Spleen (tissue), 7 donors: ENCODE measurements around the gene NTF4.

Experiments used
- CTCF ChIP-seq, 11 experiments: fragments of 200-600 bp in 7 of 11; fragments of 450-650 bp in 4 of 11; sonication (generic) in 4 of 11; IDR thresholded peaks in 8 of 11; conservative IDR thresholded peaks in 3 of 11; 1 replicate in 7 of 11; 2 replicates in 4 of 11; pipeline versions ENCODE4 v1.4.0 to v1.8.0; 2016 to 2021; ENCODE audit warnings: antibody characterized with exemption in 11 of 11, inconsistent platforms in 4 of 11, mild to moderate bottlenecking in 1 of 11
- POLR2AphosphoS5 ChIP-seq, 3 donors: sonication (generic); formaldehyde crosslinking; IDR thresholded peaks; one replicate each; pipeline ENCODE4 v1.5.1; 2017; ENCODE audit warnings: antibody characterized with exemption in 3 of 3
- donor health status: DM: no; HTN: no; CAD: no; lungs with moderate emphysema.
- donor health status: DM: no; HTN: no; CAD: no.
- donor health status: DM: no; HTN: no; CAD: no.

GRCh38 chr19:49084206-49085019, 19.8 kb upstream of the NTF4 start:
- no peak for TF ChIP-seq CTCF (IDR thresholded peaks at IDR 0.05 in 8 of 11, conservative IDR thresholded peaks at IDR 0.05 in 3 of 11)
- no peak for TF ChIP-seq POLR2AphosphoS5 (IDR thresholded peaks at IDR 0.05)
